Upper lobe of left lung (tissue), 6 donors: ENCODE results near the gene MAGI2. TPM values are rescaled to one million over a fixed set of nuclear protein-coding genes. Genes with fewer than 3 reads are reported as not detected.

ENCODE experiments used
- ATAC-seq, 2 donors: fragments of 200-7000 bp; cut with Tn5 transposase; one replicate each; pipeline ENCODE4 v1.9.1; 2022; ENCODE audit warnings: mild to moderate bottlenecking in 2 of 2, moderate library complexity in 2 of 2; ENCODE audit not compliant: low FRiP score in 2 of 2
- DNase-seq, 2 donors: peaks; one replicate each; pipeline ENCODE4 v3.0.0-alpha.2; 2019 to 2020
- H3K27ac ChIP-seq, 4 donors: fragments of 200-600 bp; sonication (generic); one replicate each; pipeline ENCODE4 v1.5.1; 2016 to 2019
- H3K27me3 ChIP-seq, 4 donors: fragments of 200-600 bp; sonication (generic); one replicate each; pipeline ENCODE4 v1.5.1; 2017 to 2019
- H3K36me3 ChIP-seq, 4 donors: fragments of 200-600 bp; sonication (generic); one replicate each; pipeline ENCODE4 v1.5.1; 2016 to 2019
- H3K4me1 ChIP-seq, 4 donors: fragments of 200-600 bp; sonication (generic); one replicate each; pipeline ENCODE4 v1.5.1; 2018 to 2019
- H3K4me3 ChIP-seq, 4 donors: fragments of 200-600 bp; sonication (generic); one replicate each; pipeline ENCODE4 v1.5.1; 2017 to 2019; ENCODE audit warnings: mild to moderate bottlenecking in 2 of 4, moderate library complexity in 1 of 4
- H3K9me3 ChIP-seq, 4 donors: fragments of 200-600 bp; sonication (generic); one replicate each; pipeline ENCODE4 v1.5.1; 2018 to 2019
- CTCF ChIP-seq, 6 experiments: fragments of 450-650 bp in 4 of 6; fragments of 200-600 bp in 2 of 6; sonication (generic) in 2 of 6; IDR thresholded peaks; one replicate each; pipeline ENCODE4 v1.5.1; 2016 to 2019; ENCODE audit warnings: antibody characterized with exemption in 6 of 6
- EP300 ChIP-seq, 4 donors: sonication (generic); formaldehyde crosslinking; IDR thresholded peaks; one replicate each; pipeline ENCODE4 v1.5.1; 2017; ENCODE audit warnings: antibody characterized with exemption in 4 of 4, control low read depth in 2 of 4
- POLR2A ChIP-seq, 4 donors: fragments of 450-650 bp; IDR thresholded peaks; one replicate each; pipeline ENCODE4 v1.5.1; 2016 to 2017; ENCODE audit warnings: antibody characterized with exemption in 4 of 4, mild to moderate bottlenecking in 2 of 4
- POLR2AphosphoS5 ChIP-seq, 2 donors: sonication (generic); formaldehyde crosslinking; IDR thresholded peaks; one replicate each; pipeline ENCODE4 v1.5.1; 2017; ENCODE audit warnings: antibody characterized with exemption in 2 of 2
- WGBS, 2 donors: methylation state at CpG; one replicate each; pipeline ENCODE4 v1.1.5; 2017 to 2018; 5-methylcytosine and 5-hydroxymethylcytosine counted together
- total RNA-seq, 6 donors: library from RNA; depleted of rRNA in 4 of 6; stranded (reverse); fragments of >200 nt in 4 of 6; gene quantifications; one replicate each; pipeline versions ENCODE4 v1.1.0 to v1.2.1, GENCODE V29; 2016 to 2021
- donor health status: DM: no; HTN: no; CAD: no; lungs with moderate emphysema.
- donor health status: DM: no; HTN: yes; CAD: no; lungs with severe emphysema.

MAGI2 gene
- total RNA-seq, 6 donors from 2014 or later: 7.9 to 84.9 (median 11.8) TPM

DNA sequence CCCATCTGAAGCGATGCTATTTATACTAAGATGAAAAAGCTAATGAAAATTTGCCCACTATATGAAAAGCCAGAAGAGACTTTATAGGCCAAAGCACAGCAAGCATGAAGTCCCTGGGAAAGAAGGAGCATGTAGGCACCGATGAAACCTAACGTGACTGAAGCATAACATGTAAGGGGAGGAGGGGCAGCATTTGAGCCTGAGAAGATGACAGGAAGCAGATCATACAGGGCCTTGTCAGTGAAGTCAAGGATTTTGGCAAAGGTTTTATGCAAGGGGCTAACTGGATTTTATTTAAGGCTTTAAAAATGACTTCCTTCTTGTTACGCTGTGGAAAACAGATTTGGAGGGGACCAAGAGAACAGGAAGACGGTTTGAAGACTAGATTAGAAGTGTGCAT is 910.9 kb downstream of the MAGI2 start:
- no peak for DNase-seq
- WGBS, 2 donors: 80 to 84% methylated on average over 5 of the region's 5 CpGs
- no peak overlapping the region for H3K27ac ChIP-seq
- TF ChIP-seq EP300 (IDR thresholded peaks at IDR 0.05): no peak
- TF ChIP-seq CTCF (IDR thresholded peaks at IDR 0.05): no peak
- TF ChIP-seq POLR2AphosphoS5 (IDR thresholded peaks at IDR 0.05): no peak
- TF ChIP-seq POLR2A (IDR thresholded peaks at IDR 0.05): no peak
- H3K27me3 ChIP-seq: no peaks in the 10 kb centered on the region
- H3K4me3 ChIP-seq: no peak overlapping the region
- no peaks in the 10 kb centered on the region for H3K36me3 ChIP-seq
- no peaks in the 10 kb centered on the region for H3K9me3 ChIP-seq
- ATAC-seq: no peak
- H3K4me1 ChIP-seq: no peaks in the 10 kb centered on the region

DNA sequence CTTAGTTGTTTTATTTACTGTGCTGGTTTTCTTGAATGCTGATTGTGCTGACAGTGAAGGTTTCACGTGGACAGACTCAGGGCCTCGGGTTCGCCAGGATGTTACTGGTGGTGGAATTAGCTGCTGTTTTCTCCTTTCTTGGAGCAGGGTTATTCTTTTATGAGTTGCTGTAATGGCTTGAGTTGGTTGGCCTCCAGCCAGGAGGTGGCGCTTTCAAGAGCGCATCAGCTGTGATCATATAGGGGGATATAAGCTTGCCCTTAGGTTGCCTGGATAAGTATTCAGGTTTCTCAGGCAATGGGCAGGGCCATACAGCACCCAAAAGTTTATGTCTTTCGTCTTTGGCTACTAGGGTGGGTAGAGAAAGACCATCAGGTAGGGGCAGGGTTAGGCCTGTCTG is 913.6 kb downstream of the MAGI2 start:
- Histone ChIP-seq H3K36me3 (no peaks in the 10 kb centered on the region), H3K4me1 (no peaks in the 10 kb centered on the region), H3K27me3 (no peaks in the 10 kb centered on the region), H3K27ac (no peak overlapping the region), H3K9me3 (no peaks in the 10 kb centered on the region), H3K4me3 (no peak overlapping the region)
- ATAC-seq: no peak
- WGBS, 2 donors: 86 to 92% methylated on average over 5 to 6 of the region's 6 CpGs
- no peak for DNase-seq
- TF ChIP-seq POLR2A (IDR thresholded peaks at IDR 0.05): no peak
- no peak for TF ChIP-seq EP300 (IDR thresholded peaks at IDR 0.05)
- no peak for TF ChIP-seq CTCF (IDR thresholded peaks at IDR 0.05)
- no peak for TF ChIP-seq POLR2AphosphoS5 (IDR thresholded peaks at IDR 0.05)

GRCh38 chr7:78535655-78536054 is 917.8 kb downstream of the MAGI2 start:
- DNase-seq (no peak), ATAC-seq (no peak)
- no peak for TF ChIP-seq CTCF (IDR thresholded peaks at IDR 0.05)
- TF ChIP-seq EP300 (IDR thresholded peaks at IDR 0.05): no peak
- no peak for TF ChIP-seq POLR2A (IDR thresholded peaks at IDR 0.05)
- TF ChIP-seq POLR2AphosphoS5 (IDR thresholded peaks at IDR 0.05): no peak
- Histone ChIP-seq H3K36me3 (no peaks in the 10 kb centered on the region), H3K4me3 (no peak overlapping the region), H3K27me3 (no peaks in the 10 kb centered on the region), H3K27ac (no peak overlapping the region), H3K4me1 (no peaks in the 10 kb centered on the region), H3K9me3 (no peaks in the 10 kb centered on the region)
- WGBS, 2 donors: 56 to 64% methylated on average over 7 of the region's 7 CpGs

DNA sequence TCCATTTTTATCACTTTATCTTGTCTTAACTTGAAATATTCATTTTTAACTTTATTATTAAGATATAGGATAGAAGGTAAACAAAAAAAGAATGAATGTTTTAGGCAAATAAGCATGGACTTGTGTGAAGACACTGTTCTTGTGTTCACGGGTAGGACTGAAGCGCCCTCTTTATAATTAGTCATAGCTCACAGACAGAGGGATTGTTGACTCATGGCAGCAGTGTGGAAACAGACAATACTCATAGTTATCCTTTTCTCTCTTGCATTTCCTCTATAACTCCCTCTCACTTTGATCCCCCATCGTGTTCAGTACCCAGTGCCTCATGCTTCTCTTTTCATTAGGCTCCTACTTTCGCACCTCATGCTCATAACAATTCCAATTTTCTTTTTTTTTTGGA is 923.1 kb downstream of the MAGI2 start:
- DNase-seq: no peak
- H3K9me3 ChIP-seq: no peaks in the 10 kb centered on the region
- no peak overlapping the region for H3K27ac ChIP-seq
- no peak for ATAC-seq
- TF ChIP-seq EP300 (IDR thresholded peaks at IDR 0.05) (no peak), POLR2A (IDR thresholded peaks at IDR 0.05) (no peak), POLR2AphosphoS5 (IDR thresholded peaks at IDR 0.05) (no peak), CTCF (IDR thresholded peaks at IDR 0.05) (no peak)
- H3K27me3 ChIP-seq: no peaks in the 10 kb centered on the region
- 68 to 81% methylated on average over 4 of the region's 4 CpGs for WGBS, 2 donors
- H3K36me3 ChIP-seq: no peaks in the 10 kb centered on the region
- no peaks in the 10 kb centered on the region for H3K4me1 ChIP-seq
- H3K4me3 ChIP-seq: no peak overlapping the region

GRCh38 chr7:78529392-78529791 is 924.1 kb downstream of the MAGI2 start:
- H3K36me3 ChIP-seq: no peaks in the 10 kb centered on the region
- H3K27me3 ChIP-seq: no peaks in the 10 kb centered on the region
- H3K9me3 ChIP-seq: no peaks in the 10 kb centered on the region
- no peak for TF ChIP-seq POLR2AphosphoS5 (IDR thresholded peaks at IDR 0.05)
- TF ChIP-seq EP300 (IDR thresholded peaks at IDR 0.05): no peak
- no peak for TF ChIP-seq POLR2A (IDR thresholded peaks at IDR 0.05)
- TF ChIP-seq CTCF (IDR thresholded peaks at IDR 0.05): no peak
- 72 to 85% methylated on average over 3 of the region's 3 CpGs for WGBS, 2 donors
- no peak overlapping the region for H3K4me3 ChIP-seq
- DNase-seq (no peak), ATAC-seq (no peak)
- H3K4me1 ChIP-seq: no peaks in the 10 kb centered on the region
- H3K27ac ChIP-seq: no peak overlapping the region
